Activated naive CD8-positive, alpha-beta T cell treated with anti-CD3 and anti-CD28 coated beads, Interleukin-2, amount 10 ng/mL, durations not matched to agents 7 days and 5 days (primary cell): ENCODE results near the gene RIMS1. TPM values are rescaled to one million over a fixed set of nuclear protein-coding genes. Genes with fewer than 3 reads are reported as not detected.

Experiments used
- ATAC-seq: fragments of 150-1000 bp; cut with Tn5 transposase; one replicate; pipeline ENCODE4 v1.10.0; 2021; ENCODE audit warnings: low read depth, moderate library complexity
- POLR2A ChIA-PET: fragments of 350-600 bp; sonication (Branson Sonifier 250); formaldehyde crosslinking; loops from one replicate; lab custom pipeline; 2021; ENCODE audit warnings: antibody characterized with exemption; lab: Charles Lee
- DNase-seq: peaks from one replicate; pipeline ENCODE4 v3.0.0; 2021
- H3K27ac Mint-ChIP-seq: one replicate; pipeline ENCODE4 v1.8.0; 2022; ENCODE audit warnings: mild to moderate bottlenecking, mixed read lengths
- H3K27me3 Mint-ChIP-seq: one replicate; pipeline ENCODE4 v1.8.0; 2022; ENCODE audit warnings: mild to moderate bottlenecking, moderate library complexity, mixed read lengths
- H3K36me3 Mint-ChIP-seq: one replicate; pipeline ENCODE4 v1.8.0; 2021; ENCODE audit warnings: mild to moderate bottlenecking, mixed read lengths
- H3K4me1 Mint-ChIP-seq: one replicate; pipeline ENCODE4 v1.8.0; 2021; ENCODE audit warnings: mixed read lengths
- H3K4me3 Mint-ChIP-seq: one replicate; pipeline ENCODE4 v1.8.0; 2022; ENCODE audit warnings: mild to moderate bottlenecking, moderate library complexity, mixed read lengths
- H3K9me3 Mint-ChIP-seq: one replicate; pipeline ENCODE4 v1.8.0; 2021; ENCODE audit warnings: mixed read lengths
- total RNA-seq, 2 experiments: library from RNA; stranded (reverse); gene quantifications; one replicate each; pipeline ENCODE4 v1.2.3, GENCODE V29; 2021

Gene RIMS1
- total RNA-seq, 2 experiments from 2014 or later: not detected

- POLR2A ChIA-PET: no interaction called here
- H3K4me3 Mint-ChIP-seq: no peak overlapping the region
- H3K9me3 Mint-ChIP-seq: no peaks in the 10 kb centered on the region
- H3K27ac Mint-ChIP-seq: no peak overlapping the region
- no peaks in the 10 kb centered on the region for H3K27me3 Mint-ChIP-seq
- H3K36me3 Mint-ChIP-seq: no peaks in the 10 kb centered on the region
- DNase-seq: no peak
- ATAC-seq: no peak
- no peaks in the 10 kb centered on the region for H3K4me1 Mint-ChIP-seq
Measured at GRCh38 chr6:72246926-72247325, 360.6 kb downstream of the RIMS1 start.

GRCh38 chr6:72248621-72249020 lies 362.3 kb downstream of the RIMS1 start:
- no peak overlapping the region for H3K4me3 Mint-ChIP-seq
- no peaks in the 10 kb centered on the region for H3K36me3 Mint-ChIP-seq
- no peak for DNase-seq
- no peaks in the 10 kb centered on the region for H3K27me3 Mint-ChIP-seq
- H3K4me1 Mint-ChIP-seq: no peaks in the 10 kb centered on the region
- POLR2A ChIA-PET: no interaction called here
- no peaks in the 10 kb centered on the region for H3K9me3 Mint-ChIP-seq
- ATAC-seq: no peak
- H3K27ac Mint-ChIP-seq: no peak overlapping the region

GRCh38 chr6:72250664-72251063 lies 364.3 kb downstream of the RIMS1 start:
- ATAC-seq (no peak), DNase-seq (no peak)
- Mint-ChIP-seq H3K9me3 (no peaks in the 10 kb centered on the region), H3K4me1 (no peaks in the 10 kb centered on the region), H3K36me3 (no peaks in the 10 kb centered on the region), H3K4me3 (no peak overlapping the region), H3K27ac (no peak overlapping the region), H3K27me3 (no peaks in the 10 kb centered on the region)
- POLR2A ChIA-PET: no interaction called here

- Mint-ChIP-seq H3K9me3 (no peaks in the 10 kb centered on the region), H3K27ac (no peak overlapping the region), H3K27me3 (no peaks in the 10 kb centered on the region), H3K36me3 (no peaks in the 10 kb centered on the region), H3K4me3 (no peak overlapping the region), H3K4me1 (no peaks in the 10 kb centered on the region)
- POLR2A ChIA-PET: no interaction called here
- ATAC-seq (no peak), DNase-seq (no peak)
Measured at GRCh38 chr6:72260489-72260888, 374.1 kb downstream of the RIMS1 start.

GRCh38 chr6:72261554-72261953 lies 375.2 kb downstream of the RIMS1 start:
- Mint-ChIP-seq H3K4me3 (no peak overlapping the region), H3K36me3 (no peaks in the 10 kb centered on the region)
- POLR2A ChIA-PET: no interaction called here

GRCh38 chr6:72262254-72262653 lies 375.9 kb downstream of the RIMS1 start:
- Mint-ChIP-seq H3K27me3 (no peaks in the 10 kb centered on the region), H3K27ac (no peak overlapping the region), H3K4me3 (no peak overlapping the region), H3K36me3 (no peaks in the 10 kb centered on the region), H3K9me3 (no peaks in the 10 kb centered on the region), H3K4me1 (no peaks in the 10 kb centered on the region)
- POLR2A ChIA-PET: no interaction called here
- ATAC-seq (no peak), DNase-seq (no peak)

More at GRCh38 chr6:72261554-72261953, 375.2 kb downstream of the RIMS1 start:
- Mint-ChIP-seq H3K9me3 (no peaks in the 10 kb centered on the region), H3K4me1 (no peaks in the 10 kb centered on the region), H3K27ac (no peak overlapping the region), H3K27me3 (no peaks in the 10 kb centered on the region)
- no peak for DNase-seq
- ATAC-seq: no peak

- no peak overlapping the region for H3K4me3 Mint-ChIP-seq
- ATAC-seq (no peak), DNase-seq (no peak)
- H3K9me3 Mint-ChIP-seq: no peaks in the 10 kb centered on the region
- H3K36me3 Mint-ChIP-seq: no peaks in the 10 kb centered on the region
- no peaks in the 10 kb centered on the region for H3K27me3 Mint-ChIP-seq
- POLR2A ChIA-PET: no interaction called here
- no peak overlapping the region for H3K27ac Mint-ChIP-seq
- H3K4me1 Mint-ChIP-seq: no peaks in the 10 kb centered on the region
Measured at GRCh38 chr6:72267470-72267869, 381.1 kb downstream of the RIMS1 start.

GRCh38 chr6:72271531-72271930 lies 385.2 kb downstream of the RIMS1 start:
- DNase-seq (no peak), ATAC-seq (no peak)
- no peaks in the 10 kb centered on the region for H3K4me1 Mint-ChIP-seq
- H3K27ac Mint-ChIP-seq: no peak overlapping the region
- no peaks in the 10 kb centered on the region for H3K36me3 Mint-ChIP-seq
- H3K9me3 Mint-ChIP-seq: no peaks in the 10 kb centered on the region
- peaks cover 2% of the 10 kb centered on the region for H3K27me3 Mint-ChIP-seq
- no peak overlapping the region for H3K4me3 Mint-ChIP-seq
- POLR2A ChIA-PET: no interaction called here

- DNase-seq (no peak), ATAC-seq (no peak)
- POLR2A ChIA-PET: no interaction called here
- Mint-ChIP-seq H3K36me3 (no peaks in the 10 kb centered on the region), H3K27ac (no peak overlapping the region), H3K4me3 (no peak overlapping the region), H3K27me3 (peaks cover 2% of the 10 kb centered on the region), H3K9me3 (no peaks in the 10 kb centered on the region), H3K4me1 (no peaks in the 10 kb centered on the region)
Measured at GRCh38 chr6:72272958-72273357, 386.6 kb downstream of the RIMS1 start.

GRCh38 chr6:72275888-72276287 lies 389.5 kb downstream of the RIMS1 start:
- peaks cover 2% of the 10 kb centered on the region for H3K27me3 Mint-ChIP-seq
- H3K9me3 Mint-ChIP-seq: no peaks in the 10 kb centered on the region
- no peaks in the 10 kb centered on the region for H3K4me1 Mint-ChIP-seq
- H3K36me3 Mint-ChIP-seq: no peaks in the 10 kb centered on the region
- no peak overlapping the region for H3K4me3 Mint-ChIP-seq
- POLR2A ChIA-PET: no interaction called here
- ATAC-seq: no peak
- DNase-seq: no peak
- no peak overlapping the region for H3K27ac Mint-ChIP-seq

- Mint-ChIP-seq H3K4me1 (no peaks in the 10 kb centered on the region), H3K9me3 (no peaks in the 10 kb centered on the region), H3K4me3 (no peak overlapping the region), H3K27me3 (no peaks in the 10 kb centered on the region), H3K36me3 (no peaks in the 10 kb centered on the region), H3K27ac (no peak overlapping the region)
- no peak for DNase-seq
- POLR2A ChIA-PET: no interaction called here
- no peak for ATAC-seq
Measured at GRCh38 chr6:72282201-72282600, 395.9 kb downstream of the RIMS1 start.

GRCh38 chr6:72283571-72283970 lies 397.2 kb downstream of the RIMS1 start:
- POLR2A ChIA-PET: no interaction called here
- H3K9me3 Mint-ChIP-seq: no peaks in the 10 kb centered on the region
- no peak overlapping the region for H3K27ac Mint-ChIP-seq
- H3K4me3 Mint-ChIP-seq: no peak overlapping the region
- H3K36me3 Mint-ChIP-seq: no peaks in the 10 kb centered on the region
- H3K4me1 Mint-ChIP-seq: no peaks in the 10 kb centered on the region
- ATAC-seq (no peak), DNase-seq (no peak)
- no peaks in the 10 kb centered on the region for H3K27me3 Mint-ChIP-seq

GRCh38 chr6:72286911-72287311 lies 400.6 kb downstream of the RIMS1 start:
- Mint-ChIP-seq H3K9me3 (no peaks in the 10 kb centered on the region), H3K4me3 (no peak overlapping the region), H3K4me1 (no peaks in the 10 kb centered on the region), H3K27ac (no peak overlapping the region), H3K27me3 (no peaks in the 10 kb centered on the region), H3K36me3 (no peaks in the 10 kb centered on the region)
- POLR2A ChIA-PET: no interaction called here
- no peak for DNase-seq
- no peak for ATAC-seq

GRCh38 chr6:72287801-72288200 lies 401.5 kb downstream of the RIMS1 start:
- H3K27me3 Mint-ChIP-seq: no peaks in the 10 kb centered on the region
- no peak overlapping the region for H3K27ac Mint-ChIP-seq
- H3K4me1 Mint-ChIP-seq: no peaks in the 10 kb centered on the region
- DNase-seq: no peak
- H3K9me3 Mint-ChIP-seq: no peaks in the 10 kb centered on the region
- no peak for ATAC-seq
- no peaks in the 10 kb centered on the region for H3K36me3 Mint-ChIP-seq
- POLR2A ChIA-PET: no interaction called here
- H3K4me3 Mint-ChIP-seq: no peak overlapping the region

- Mint-ChIP-seq H3K27me3 (no peaks in the 10 kb centered on the region), H3K36me3 (no peaks in the 10 kb centered on the region), H3K4me1 (no peaks in the 10 kb centered on the region), H3K9me3 (no peaks in the 10 kb centered on the region), H3K27ac (no peak overlapping the region), H3K4me3 (no peak overlapping the region)
- ATAC-seq (no peak), DNase-seq (no peak)
- POLR2A ChIA-PET: no interaction called here
Measured at GRCh38 chr6:72288592-72288991, 402.2 kb downstream of the RIMS1 start.
